ENCODE data around the gene SLX9.

Gene SLX9

DNA sequence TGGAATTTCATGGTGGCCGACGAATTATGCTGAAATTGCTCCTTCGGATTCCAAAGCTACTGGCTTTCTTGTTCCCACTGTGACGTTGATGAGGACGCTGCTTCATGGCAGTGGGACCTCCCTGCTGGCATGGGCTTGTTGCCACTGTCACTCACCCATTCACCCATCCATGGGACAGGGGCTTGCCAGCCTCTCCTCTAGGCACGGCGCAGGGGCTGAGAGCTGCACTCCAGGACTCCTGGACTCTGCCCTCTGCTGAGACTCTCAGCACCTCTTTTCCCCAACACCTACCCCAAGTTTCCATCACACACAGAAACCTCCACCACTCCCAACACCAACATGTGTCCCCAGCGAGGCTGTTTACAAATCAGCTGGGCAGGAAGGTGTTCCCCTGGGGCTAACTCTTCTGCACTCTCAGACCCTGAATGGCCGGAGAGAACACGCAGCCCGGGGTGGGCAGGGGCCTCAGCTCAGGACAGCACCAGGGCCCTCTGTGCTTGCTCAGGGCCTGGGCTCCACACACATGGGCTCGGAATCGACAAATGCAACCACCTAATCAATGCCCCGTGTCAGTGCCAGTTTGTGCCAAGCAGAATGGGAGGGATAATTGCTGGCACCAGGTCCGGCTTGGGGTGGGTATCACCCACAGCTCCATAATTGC lies 22.3 kb upstream of the SLX9 start:
- TF ChIP-seq, protein P1, sequence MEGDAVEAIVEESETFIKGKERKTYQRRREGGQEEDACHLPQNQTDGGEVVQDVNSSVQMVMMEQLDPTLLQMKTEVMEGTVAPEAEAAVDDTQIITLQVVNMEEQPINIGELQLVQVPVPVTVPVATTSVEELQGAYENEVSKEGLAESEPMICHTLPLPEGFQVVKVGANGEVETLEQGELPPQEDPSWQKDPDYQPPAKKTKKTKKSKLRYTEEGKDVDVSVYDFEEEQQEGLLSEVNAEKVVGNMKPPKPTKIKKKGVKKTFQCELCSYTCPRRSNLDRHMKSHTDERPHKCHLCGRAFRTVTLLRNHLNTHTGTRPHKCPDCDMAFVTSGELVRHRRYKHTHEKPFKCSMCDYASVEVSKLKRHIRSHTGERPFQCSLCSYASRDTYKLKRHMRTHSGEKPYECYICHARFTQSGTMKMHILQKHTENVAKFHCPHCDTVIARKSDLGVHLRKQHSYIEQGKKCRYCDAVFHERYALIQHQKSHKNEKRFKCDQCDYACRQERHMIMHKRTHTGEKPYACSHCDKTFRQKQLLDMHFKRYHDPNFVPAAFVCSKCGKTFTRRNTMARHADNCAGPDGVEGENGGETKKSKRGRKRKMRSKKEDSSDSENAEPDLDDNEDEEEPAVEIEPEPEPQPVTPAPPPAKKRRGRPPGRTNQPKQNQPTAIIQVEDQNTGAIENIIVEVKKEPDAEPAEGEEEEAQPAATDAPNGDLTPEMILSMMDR (IDR thresholded peaks at IDR 0.05; ENCODE audit: control insufficient read depth, extremely low read depth, insufficient read depth), result no peak
- DNase-seq (ENCODE audit: low read depth), result no peak
- H3K4me3 ChIP-seq (ENCODE audit: low read depth, low read length), result no peak overlapping the region

- DNase-seq (ENCODE audit: low read depth), result no peak
- H3K4me3 ChIP-seq (ENCODE audit: low read depth, low read length), result no peak overlapping the region
- TF ChIP-seq, protein P1 (IDR thresholded peaks at IDR 0.05; ENCODE audit: control insufficient read depth, extremely low read depth, insufficient read depth), result no peak
These were observed 21.7 kb upstream of the SLX9 start for GRCh38 chr21:44918107-44918470.

DNA sequence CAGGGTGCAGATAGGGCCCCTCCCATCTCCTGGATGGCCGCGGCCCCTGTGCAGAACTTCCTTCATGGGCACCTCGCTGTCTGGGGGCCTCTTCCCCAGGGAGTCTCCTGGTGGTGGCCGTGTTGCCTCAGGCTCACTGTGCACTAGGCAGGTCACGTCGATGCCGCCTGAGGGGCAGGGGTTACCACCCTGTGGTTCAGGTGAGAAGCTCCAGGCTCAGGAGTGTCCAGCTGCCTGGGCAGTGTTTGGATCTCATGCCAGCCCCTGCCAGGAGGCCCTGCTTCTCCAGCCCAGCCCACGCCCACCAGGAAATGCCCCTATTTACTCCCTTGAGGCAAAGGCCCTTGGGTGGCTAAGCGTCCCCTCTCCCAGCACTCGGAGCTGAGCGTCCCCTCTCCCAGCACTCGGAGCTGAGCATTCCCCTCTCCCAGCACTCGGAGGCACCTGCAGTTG lies 21.2 kb upstream of the SLX9 start:
- no peak for DNase-seq (ENCODE audit: low read depth)
- H3K4me3 ChIP-seq (ENCODE audit: low read depth, low read length), result no peak overlapping the region
- TF ChIP-seq, protein P1 (IDR thresholded peaks at IDR 0.05; ENCODE audit: control insufficient read depth, extremely low read depth, insufficient read depth), result no peak

DNA sequence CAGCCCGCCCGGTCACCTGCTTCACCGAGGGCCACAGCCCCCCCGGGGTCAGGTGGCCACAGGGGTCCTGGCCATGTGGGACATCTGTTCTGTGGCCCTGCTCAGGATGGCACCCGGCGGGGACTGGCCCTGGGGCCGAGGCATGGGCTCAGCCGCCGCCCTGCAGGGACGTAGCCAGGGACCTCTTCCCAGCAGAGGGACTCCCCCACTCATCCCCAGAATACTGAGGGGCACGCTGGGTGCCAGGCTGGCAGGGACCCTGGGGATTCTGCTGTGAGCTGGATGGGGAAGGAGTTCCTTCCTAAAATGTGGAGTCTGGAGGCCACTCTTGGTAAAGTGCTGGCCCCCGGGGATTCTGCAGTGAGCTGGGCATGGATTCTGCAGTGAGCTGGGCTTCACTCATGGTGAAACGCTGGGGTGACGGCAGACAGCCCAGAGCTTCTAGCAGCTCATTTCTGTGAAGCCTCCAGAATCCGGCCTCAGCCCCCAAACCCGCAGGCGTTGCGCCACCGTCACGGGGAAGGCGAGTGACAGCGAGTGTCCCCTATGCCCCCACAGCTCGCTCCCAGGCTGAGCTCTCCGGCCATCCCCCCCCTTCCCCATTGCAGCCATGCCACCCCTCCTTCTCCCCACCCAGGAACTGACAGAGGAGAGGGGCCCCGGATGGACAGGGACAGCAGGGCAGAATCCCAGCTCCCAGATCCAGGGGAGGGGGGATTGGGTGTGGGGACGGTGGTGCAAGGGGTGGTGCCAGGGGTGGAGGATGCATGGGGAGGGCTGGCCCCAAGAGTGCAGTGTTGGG lies 20.5 kb upstream of the SLX9 start:
- no peak for DNase-seq (ENCODE audit: low read depth)
- TF ChIP-seq, protein P1 (IDR thresholded peaks at IDR 0.05; ENCODE audit: control insufficient read depth, extremely low read depth, insufficient read depth), result no peak
- H3K4me3 ChIP-seq (ENCODE audit: low read depth, low read length), result no peak overlapping the region

- H3K4me3 ChIP-seq (ENCODE audit: low read depth, low read length), result no peak overlapping the region
- DNase-seq (ENCODE audit: low read depth), result no peak
- TF ChIP-seq, protein P1 (IDR thresholded peaks at IDR 0.05; ENCODE audit: control insufficient read depth, extremely low read depth, insufficient read depth), result no peak
These were observed 19.7 kb upstream of the SLX9 start for GRCh38 chr21:44919913-44920693.

GRCh38 chr21:44920694-44921604 lies 18.9 kb upstream of the SLX9 start, which contains the start of gene ITGB2:
Gene ITGB2, minus strand, starts transcription at chr21:44920899. Its CDS starts 10,117 bp downstream, at chr21:44910782.
- no peak for DNase-seq (ENCODE audit: low read depth)
- H3K4me3 ChIP-seq (ENCODE audit: low read depth, low read length), result no peak within 1 kb of the TSS
- TF ChIP-seq, protein P1 (IDR thresholded peaks at IDR 0.05; ENCODE audit: control insufficient read depth, extremely low read depth, insufficient read depth), result no peak

Measured in LNCaP clone FGC (cell line).